AG04449 (cell line): ENCODE results near the gene SHE.

Experiments
- CTCF ChIA-PET: fragments of 350-600 bp; formaldehyde crosslinking; extraction: SDS; loops from one replicate; lab custom pipeline; 2021; ENCODE audit warnings: antibody characterized with exemption; lab: Yijun Ruan, JAX
- POLR2A ChIA-PET: fragments of 400-600, 350-600 bp; formaldehyde crosslinking; extraction: SDS; loops from one replicate; lab custom pipeline; 2020; ENCODE audit warnings: antibody characterized with exemption, inconsistent platforms; lab: Yijun Ruan, JAX
- DNase-seq: peaks from one replicate; pipeline ENCODE4 v3.0.0-alpha.2; 2010; ENCODE audit warnings: low read depth, low spot score
- H3K4me3 ChIP-seq: 2 replicates; pipeline ENCODE4 v1.5.1; 2011; ENCODE audit warnings: low read depth, mild to moderate bottlenecking, control low read depth, low read length
- TF ChIP-seq, protein P1 (sequence below): IDR thresholded peaks from one replicate; pipeline ENCODE4 v1.5.1; 2011; ENCODE audit warnings: mild to moderate bottlenecking, moderate library complexity, low read length, control low read depth, inconsistent platforms; ENCODE audit not compliant: insufficient read depth; ENCODE audit errors: missing control alignments

Gene SHE

DNA sequence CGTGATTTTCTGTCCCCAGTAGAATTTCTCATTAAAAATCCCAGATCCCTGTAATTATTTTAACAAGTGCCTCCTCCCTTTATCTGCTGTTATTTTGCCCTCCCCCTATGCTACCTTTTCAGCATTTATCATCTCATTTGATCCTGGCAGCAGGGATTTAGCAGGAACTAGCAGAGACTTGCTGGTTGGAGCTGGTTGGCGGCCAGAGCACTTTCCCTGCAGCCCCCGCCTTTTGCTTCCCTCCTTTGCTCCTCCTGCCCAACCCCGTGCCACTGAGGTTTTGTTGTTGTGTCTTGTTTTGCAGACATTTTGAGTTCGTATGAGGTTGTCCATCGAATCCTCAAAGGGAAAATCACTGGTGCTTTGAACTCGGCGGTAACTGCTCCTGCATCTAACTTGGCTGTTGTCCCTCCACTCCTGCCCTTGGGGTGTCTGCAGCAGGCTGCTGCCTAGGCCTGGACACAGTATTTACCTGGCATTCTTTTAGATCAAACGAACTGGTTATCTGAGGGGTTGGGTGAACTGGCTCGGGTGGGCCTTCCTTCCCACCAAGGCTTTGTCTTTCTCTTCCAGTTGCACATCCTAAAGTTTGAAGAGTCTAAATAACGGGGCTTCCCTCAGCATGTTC, 45.0 kb upstream of the SHE start:
- CTCF ChIA-PET, result interaction anchor here (0.6 to 6.6 kb wide), 35 partner anchors 9 to 344 kb away, joined by 3 to 118 read pairs (median 3); partner anchors contain the start of gene UBE2Q1
- DNase-seq, result no peak
- H3K4me3 ChIP-seq, result no peak overlapping the region
- POLR2A ChIA-PET, result no interaction called here
- TF ChIP-seq, protein P1, sequence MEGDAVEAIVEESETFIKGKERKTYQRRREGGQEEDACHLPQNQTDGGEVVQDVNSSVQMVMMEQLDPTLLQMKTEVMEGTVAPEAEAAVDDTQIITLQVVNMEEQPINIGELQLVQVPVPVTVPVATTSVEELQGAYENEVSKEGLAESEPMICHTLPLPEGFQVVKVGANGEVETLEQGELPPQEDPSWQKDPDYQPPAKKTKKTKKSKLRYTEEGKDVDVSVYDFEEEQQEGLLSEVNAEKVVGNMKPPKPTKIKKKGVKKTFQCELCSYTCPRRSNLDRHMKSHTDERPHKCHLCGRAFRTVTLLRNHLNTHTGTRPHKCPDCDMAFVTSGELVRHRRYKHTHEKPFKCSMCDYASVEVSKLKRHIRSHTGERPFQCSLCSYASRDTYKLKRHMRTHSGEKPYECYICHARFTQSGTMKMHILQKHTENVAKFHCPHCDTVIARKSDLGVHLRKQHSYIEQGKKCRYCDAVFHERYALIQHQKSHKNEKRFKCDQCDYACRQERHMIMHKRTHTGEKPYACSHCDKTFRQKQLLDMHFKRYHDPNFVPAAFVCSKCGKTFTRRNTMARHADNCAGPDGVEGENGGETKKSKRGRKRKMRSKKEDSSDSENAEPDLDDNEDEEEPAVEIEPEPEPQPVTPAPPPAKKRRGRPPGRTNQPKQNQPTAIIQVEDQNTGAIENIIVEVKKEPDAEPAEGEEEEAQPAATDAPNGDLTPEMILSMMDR, result no peak

DNA sequence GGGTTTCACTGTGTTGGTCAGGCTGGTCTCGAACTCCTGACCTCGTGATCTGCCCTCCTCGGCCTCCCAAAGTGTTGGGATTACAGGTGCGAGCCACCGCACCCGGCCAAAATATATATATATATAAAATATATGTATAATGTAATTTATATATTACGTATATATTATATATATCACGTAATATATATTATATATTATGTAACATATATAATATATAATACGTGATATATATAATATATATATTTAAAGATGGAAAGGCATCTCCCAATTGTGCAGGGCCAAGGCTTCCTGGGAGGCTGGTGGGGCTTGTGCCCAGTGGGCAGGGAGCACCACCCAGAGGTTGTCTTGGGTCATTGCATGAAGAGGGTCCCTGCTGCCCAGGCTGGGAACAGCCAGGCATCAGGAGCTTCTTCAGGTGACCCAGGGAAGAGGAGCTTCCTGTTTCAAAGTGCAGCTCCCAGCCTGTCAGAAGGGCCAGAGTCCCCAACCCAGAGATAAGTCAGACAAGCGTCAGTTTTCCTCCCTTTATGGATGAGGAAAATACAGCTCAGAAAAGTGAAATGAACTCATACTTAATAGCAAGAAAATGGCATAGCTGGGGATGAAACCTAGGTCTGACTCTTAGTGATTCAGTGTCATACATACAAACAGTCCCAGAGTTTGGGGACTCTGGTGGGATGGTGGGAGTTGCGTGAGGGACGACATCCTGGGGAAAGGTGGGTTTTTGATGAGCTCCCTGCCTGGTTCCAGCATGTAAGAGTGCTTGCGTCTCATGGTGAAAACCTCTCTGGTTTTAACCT, 44.3 kb upstream of the SHE start:
- CTCF ChIA-PET, result interaction anchor here (0.6 to 6.6 kb wide), 36 partner anchors 9 to 345 kb away, joined by 3 to 118 read pairs (median 4); partner anchors contain the start of gene UBE2Q1
- POLR2A ChIA-PET, result interaction anchor here (0.6 kb wide), 1 partner anchor 218 kb away, joined by 3 read pairs; no protein-coding TSS in a partner anchor
- no peak overlapping the region for H3K4me3 ChIP-seq
- TF ChIP-seq, protein P1, result peak; percentile 85
- DNase-seq, result no peak

DNA sequence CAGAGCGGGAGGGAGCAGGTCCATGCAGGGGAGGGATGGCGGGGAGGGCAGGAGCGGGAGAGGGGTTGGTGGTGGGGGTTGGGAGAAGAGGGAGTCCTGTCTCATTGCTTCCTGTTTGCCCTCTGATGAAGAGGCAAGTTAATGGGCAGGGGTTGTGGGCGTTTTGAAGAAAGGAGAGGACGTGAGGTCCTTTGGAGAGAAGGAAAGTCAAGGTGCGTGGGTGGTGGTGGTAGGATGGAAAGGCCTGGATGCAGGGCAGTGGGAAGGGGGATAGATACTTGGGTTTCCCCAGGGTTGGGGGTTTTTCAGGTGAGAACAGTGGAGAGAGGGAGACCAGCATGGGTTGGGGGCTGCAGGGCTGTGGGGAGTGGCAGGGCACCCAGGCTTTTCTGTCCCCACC, 39.0 kb upstream of the SHE start:
- TF ChIP-seq, protein P1, result no peak
- ChIA-PET CTCF (interaction anchor here (1.6 to 2.9 kb wide), 2 partner anchors 13 to 60 kb away, joined by 4 to 8 read pairs; no protein-coding TSS in a partner anchor), POLR2A (interaction anchor here (0.6 kb wide), 1 partner anchor 12 kb away, joined by 5 read pairs; no protein-coding TSS in a partner anchor)
- H3K4me3 ChIP-seq, result no peak overlapping the region
- DNase-seq, result no peak

DNA sequence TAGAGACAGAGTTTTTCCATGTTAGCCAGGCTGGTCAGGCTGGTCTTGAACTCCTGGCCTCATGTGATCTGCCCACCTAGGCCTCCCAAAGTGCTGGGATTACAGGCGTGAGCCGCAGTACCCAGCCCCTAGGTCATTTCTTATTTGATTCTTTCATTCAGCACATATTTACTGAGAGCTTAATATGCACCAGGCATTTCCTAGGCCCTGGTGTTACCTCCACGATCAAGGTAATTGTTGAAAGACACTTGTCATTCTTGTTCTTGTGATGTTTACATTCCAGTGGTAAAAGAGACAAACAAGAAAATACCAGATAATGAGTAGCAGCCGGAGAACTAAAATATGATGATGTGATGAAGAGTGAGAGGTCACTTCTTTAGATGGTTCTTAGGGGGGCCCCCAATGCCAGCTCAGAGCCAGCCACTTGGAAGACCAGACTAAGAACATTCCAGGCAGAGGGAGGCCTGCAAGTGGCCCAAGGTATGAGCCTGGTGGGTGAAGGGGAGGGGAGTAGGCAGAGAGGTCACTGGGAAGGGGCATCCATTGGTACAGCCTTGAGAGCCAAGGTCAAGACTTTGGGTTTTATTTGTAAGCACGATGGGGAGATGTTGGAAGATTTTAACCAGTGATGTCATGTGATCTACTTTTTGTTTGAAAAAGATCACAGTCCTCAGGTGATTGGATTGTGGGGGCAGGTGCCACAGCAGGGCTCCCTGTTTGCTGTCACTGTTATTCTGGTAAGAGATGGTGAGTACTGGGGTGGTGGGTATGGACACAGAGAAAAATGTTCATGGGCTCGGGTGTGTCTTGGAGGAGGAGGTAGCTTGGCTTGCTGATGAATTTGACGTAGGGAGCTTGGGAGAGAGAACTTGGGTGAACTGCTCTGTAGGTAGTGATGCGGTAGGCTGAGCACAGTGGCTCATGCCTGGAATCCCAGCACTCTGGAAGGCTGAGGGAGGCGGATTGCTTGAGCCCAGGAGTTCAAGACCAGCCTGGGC, 37.6 kb upstream of the SHE start:
- H3K4me3 ChIP-seq, result no peak overlapping the region
- POLR2A ChIA-PET, result no interaction called here
- CTCF ChIA-PET, result interaction anchor here (1.1 kb wide), 1 partner anchor 60 kb away, joined by 3 read pairs; no protein-coding TSS in a partner anchor
- DNase-seq, result no peak
- TF ChIP-seq, protein P1, result no peak

DNA sequence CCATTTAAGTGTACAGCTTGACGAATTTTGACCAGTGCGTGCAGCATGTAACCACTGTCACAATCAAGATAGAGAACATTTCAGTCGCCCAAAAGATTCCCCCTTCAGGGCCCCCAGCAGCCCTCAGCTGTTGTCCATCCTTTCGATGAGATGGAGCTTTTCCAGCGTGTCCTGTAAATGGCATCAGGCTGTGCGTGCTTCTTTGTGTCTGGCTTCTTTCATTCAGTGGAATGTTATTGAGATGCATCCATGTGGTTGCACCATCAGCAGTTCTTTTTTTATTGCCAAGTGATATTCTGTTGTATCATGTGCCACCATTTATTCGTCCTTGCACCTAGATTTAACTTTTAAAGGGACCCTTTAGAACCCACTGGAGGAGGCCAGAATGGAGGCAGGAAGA, 34.4 kb upstream of the SHE start:
- H3K4me3 ChIP-seq, result no peak overlapping the region
- POLR2A ChIA-PET, result no interaction called here
- no peak for DNase-seq
- CTCF ChIA-PET, result interaction anchor here (1.7 to 2.4 kb wide), 2 partner anchors 10 to 19 kb away, joined by 8 to 12 read pairs; no protein-coding TSS in a partner anchor
- TF ChIP-seq, protein P1, result no peak
